Lung (tissue), 12 donors: ENCODE measurements around the gene CACNA1C. TPM values are rescaled to one million over a fixed set of nuclear protein-coding genes. Genes with fewer than 3 reads are reported as not detected.

ENCODE experiments used
- ATAC-seq: fragments of 200-7000 bp; cut with Tn5 transposase; one replicate; pipeline ENCODE4 v1.9.1; 2020; ENCODE audit warnings: moderate number of reproducible peaks; ENCODE audit not compliant: insufficient read depth, low FRiP score
- DNase-seq, 3 donors: peaks; one replicate each; pipeline ENCODE4 v3.0.0-alpha.2; 2013 to 2017
- H3K27ac ChIP-seq, 2 donors: one replicate each; pipeline ENCODE4 v1.5.1; 2013; ENCODE audit warnings: mild to moderate bottlenecking in 2 of 2, moderate library complexity in 2 of 2, control low read depth in 1 of 2, inconsistent platforms in 1 of 2, low read depth in 1 of 2, low read length in 1 of 2
- H3K27me3 ChIP-seq, 3 donors: one replicate each; pipeline ENCODE4 v1.5.1; 2013; ENCODE audit warnings: low read length in 2 of 3; ENCODE audit not compliant: control insufficient read depth in 3 of 3, insufficient read depth in 3 of 3
- H3K36me3 ChIP-seq, 4 donors: one replicate each; pipeline ENCODE4 v1.5.1; 2013; ENCODE audit warnings: low read length in 4 of 4, mild to moderate bottlenecking in 1 of 4, moderate library complexity in 1 of 4; ENCODE audit not compliant: control insufficient read depth in 4 of 4, insufficient read depth in 4 of 4
- H3K4me1 ChIP-seq, 5 donors: one replicate each; pipeline ENCODE4 v1.5.1; 2013; ENCODE audit warnings: low read length in 5 of 5, mild to moderate bottlenecking in 2 of 5, moderate library complexity in 1 of 5; ENCODE audit not compliant: control insufficient read depth in 5 of 5, insufficient read depth in 5 of 5
- H3K4me3 ChIP-seq: one replicate; pipeline ENCODE4 v1.5.1; 2013; ENCODE audit warnings: mild to moderate bottlenecking, control low read depth, moderate library complexity
- H3K9ac ChIP-seq, 2 donors: one replicate each; pipeline ENCODE4 v1.5.1; 2013; ENCODE audit warnings: low read length in 2 of 2, control low read depth in 1 of 2; ENCODE audit not compliant: insufficient read depth in 1 of 2
- H3K9me3 ChIP-seq, 4 donors: one replicate each; pipeline ENCODE4 v1.5.1; 2013; ENCODE audit warnings: low read length in 3 of 4, mild to moderate bottlenecking in 1 of 4, moderate library complexity in 1 of 4; ENCODE audit not compliant: control insufficient read depth in 4 of 4, insufficient read depth in 3 of 4
- CTCF ChIP-seq: IDR thresholded peaks from 2 replicates; pipeline ENCODE4 v1.5.1; 2012; ENCODE audit warnings: mild to moderate bottlenecking; ENCODE audit errors: control extremely low read depth, extremely low read depth
- whole genome bisulfite sequencing, 2 donors: extraction: QIAGEN DNeasy Blood & Tissue Kit; methylation state at CpG; one replicate each; pipeline ENCODE4 v1.1.7; 2013; 5-methylcytosine and 5-hydroxymethylcytosine counted together
- polyA plus RNA-seq, 2 donors: library from polyadenylated mRNA; stranded (reverse); fragments of 200-250 nt; gene quantifications; one replicate each; pipeline ENCODE4 v1.2.1, GENCODE V29; 2013
- total RNA-seq, 2 donors: library from RNA; depleted of rRNA in 1 of 2; stranded (reverse); fragments of >200 nt in 1 of 2; gene quantifications; one replicate each; pipeline ENCODE4 v1.2.1, GENCODE V29; 2014 to 2021
- donor health status: control.
- donor health status: control.
- donor health status: Bipolar disorder and iron deficiency.
- donor health status: healthy.
- donor health status: DM: yes; HTN: yes; CAD: no.

Gene CACNA1C
- total and polyA plus RNA-seq, 4 donors: 3.2 to 17.5 (median 7.5) TPM

- Histone ChIP-seq H3K4me3 (no peak overlapping the region), H3K9ac (no peak overlapping the region), H3K27me3 (peaks cover 0 to 3% (median 0%) of the 10 kb centered on the region in 3 donors), H3K27ac (no peak overlapping the region), H3K36me3 (no peaks in the 10 kb centered on the region), H3K4me1 (peaks cover 0 to 9% (median 0%) of the 10 kb centered on the region in 5 donors), H3K9me3 (no peaks in the 10 kb centered on the region)
- 35 to 59% methylated on average over 8 of the region's 8 CpGs for WGBS, 2 donors
- ATAC-seq: no peak
- DNase-seq: no peak
- no peak for TF ChIP-seq CTCF
Measured at GRCh38 chr12:2645460-2645859, 592.7 kb downstream of the CACNA1C start.

- no peak overlapping the region for H3K27ac ChIP-seq
- H3K9me3 ChIP-seq: no peaks in the 10 kb centered on the region
- peaks cover 0 to 3% (median 0%) of the 10 kb centered on the region in 3 donors for H3K27me3 ChIP-seq
- H3K4me3 ChIP-seq: no peak overlapping the region
- H3K36me3 ChIP-seq: no peaks in the 10 kb centered on the region
- WGBS, 2 donors: 94 to 97% methylated on average over 2 of the region's 2 CpGs
- TF ChIP-seq CTCF: no peak
- H3K9ac ChIP-seq: no peak overlapping the region
- H3K4me1 ChIP-seq: peaks cover 0 to 16% (median 0%) of the 10 kb centered on the region in 5 donors
- DNase-seq (no peak), ATAC-seq (no peak)
Measured at GRCh38 chr12:2646341-2646740, 593.6 kb downstream of the CACNA1C start.

- Histone ChIP-seq H3K4me3 (no peak overlapping the region), H3K4me1 (peaks cover 0 to 16% (median 0%) of the 10 kb centered on the region in 5 donors), H3K27me3 (peaks cover 0 to 3% (median 0%) of the 10 kb centered on the region in 3 donors), H3K36me3 (no peaks in the 10 kb centered on the region), H3K9ac (no peak overlapping the region), H3K27ac (no peak overlapping the region), H3K9me3 (no peaks in the 10 kb centered on the region)
- no peak for ATAC-seq
- TF ChIP-seq CTCF: no peak
- no peak for DNase-seq
- WGBS, 2 donors: 79 to 94% methylated on average over 7 of the region's 7 CpGs
Measured at GRCh38 chr12:2647186-2647585, 594.4 kb downstream of the CACNA1C start.

- no peak overlapping the region for H3K27ac ChIP-seq
- no peak for TF ChIP-seq CTCF
- no peak overlapping the region for H3K4me3 ChIP-seq
- peaks cover 0 to under 1% (median 0%) of the 10 kb centered on the region in 4 donors for H3K36me3 ChIP-seq
- DNase-seq: no peak
- ATAC-seq: no peak
- peaks cover 0 to 3% (median 0%) of the 10 kb centered on the region in 3 donors for H3K27me3 ChIP-seq
- H3K9me3 ChIP-seq: no peaks in the 10 kb centered on the region
- peaks cover 0 to 16% (median 0%) of the 10 kb centered on the region in 5 donors for H3K4me1 ChIP-seq
- WGBS, 2 donors: 81 to 89% methylated on average over 8 of the region's 8 CpGs
- no peak overlapping the region for H3K9ac ChIP-seq
Measured at GRCh38 chr12:2648406-2648805, 595.6 kb downstream of the CACNA1C start.
